A549 (cell line): ENCODE measurements around the gene LMX1B. TPM values are rescaled to one million over a fixed set of nuclear protein-coding genes. Genes with fewer than 3 reads are reported as not detected.
A peak's percentile ranks its signal among the peaks of the same experiment; 100 is the strongest.

Experiments
- ATAC-seq, 2 experiments: fragments of 200-7000 bp in 1 of 2; fragments of >200 bp in 1 of 2; cut with Nextera tagmentation in 1 of 2; cut with Tn5 transposase in 1 of 2; 3 replicates each; pipeline versions ENCODE4 v1.8.0 to v1.9.1; 2018 to 2020; ENCODE audit warnings: mild to moderate bottlenecking in 1 of 2, moderate library complexity in 1 of 2
- CTCF ChIA-PET: fragments of 300-600 bp; sonication (Branson Sonifier 250); formaldehyde crosslinking; extraction: SDS; loops from one replicate; lab custom pipeline; 2021; ENCODE audit warnings: antibody characterized with exemption, inconsistent platforms; lab: Yijun Ruan, JAX
- POLR2A ChIA-PET: fragments of 350-600 bp; formaldehyde crosslinking; extraction: SDS; loops from one replicate; lab custom pipeline; 2021; ENCODE audit warnings: antibody characterized with exemption, inconsistent platforms; lab: Yijun Ruan, JAX
- DNase-seq, 2 experiments: peaks; one replicate each; pipeline versions ENCODE4 v3.0.0 to v3.0.0-alpha.2; 2011 to 2016; ENCODE audit warnings: low read depth in 1 of 2, low spot score in 1 of 2
- FAIRE-seq: peaks from 2 replicates; lab custom pipeline; 2011; peaks lifted over from hg19 to GRCh38; lab: Jason Lieb, UNC
- H3K27ac ChIP-seq, 2 experiments: fragments of >200 bp; sonication (Bioruptor Twin); formaldehyde crosslinking; 3 replicates each; pipeline ENCODE4 v1.5.1; 2016 to 2017
- H3K4me1 ChIP-seq: fragments of >200 bp; sonication (Bioruptor Twin); formaldehyde crosslinking; 3 replicates; pipeline ENCODE4 v1.6.1; 2016
- H3K4me2 ChIP-seq: fragments of >200 bp; sonication (Bioruptor Twin); formaldehyde crosslinking; 3 replicates; pipeline ENCODE4 v1.6.1; 2016
- H3K4me3 ChIP-seq: fragments of >200 bp; sonication (Bioruptor Twin); formaldehyde crosslinking; 3 replicates; pipeline ENCODE4 v1.5.1; 2016
- H3K9me3 ChIP-seq: fragments of >200 bp; sonication (Bioruptor Twin); formaldehyde crosslinking; 3 replicates; pipeline ENCODE4 v1.6.1; 2016
- CHD4 ChIP-seq: fragments of 200-600 bp; sonication (generic); IDR thresholded peaks from 2 replicates; pipeline ENCODE4 v1.6.1; 2016; ENCODE audit warnings: antibody characterized with exemption, mild to moderate bottlenecking, borderline replicate concordance
- EHF ChIP-seq: fragments of 250-450 bp; sonication (Bioruptor Pico); IDR thresholded peaks from 2 replicates; pipeline ENCODE4 v1.5.0; 2020; ENCODE audit warnings: mild to moderate bottlenecking
- EHMT2 ChIP-seq: fragments of 200-600 bp; sonication (generic); IDR thresholded peaks from 2 replicates; pipeline ENCODE4 v1.6.1; 2016; ENCODE audit warnings: antibody characterized with exemption, low read depth, mild to moderate bottlenecking, moderate library complexity
- EP300 ChIP-seq, 2 experiments: fragments of >200 bp; sonication (Bioruptor Twin); formaldehyde crosslinking; IDR thresholded peaks; 2 replicates in 1 of 2; 3 replicates in 1 of 2; pipeline ENCODE4 v1.6.1; 2016 to 2017
- FOSL2 ChIP-seq, 2 experiments: fragments of 450-650 bp in 1 of 2; fragments of >200 bp in 1 of 2; sonication (Bioruptor Twin) in 1 of 2; formaldehyde crosslinking; IDR thresholded peaks; 2 replicates each; pipeline versions ENCODE4 v1.5.0 to v1.6.1; 2016 to 2020; ENCODE audit warnings: mild to moderate bottlenecking in 1 of 2, moderate library complexity in 1 of 2
- HEYL ChIP-seq: fragments of 250-450 bp; sonication (Bioruptor Pico); IDR thresholded peaks from 2 replicates; pipeline ENCODE4 v1.8.0; 2021; ENCODE audit warnings: mild to moderate bottlenecking, moderate library complexity
- HOXA7 ChIP-seq: fragments of 250-450 bp; sonication (Bioruptor Pico); IDR thresholded peaks from 2 replicates; pipeline ENCODE4 v1.5.0; 2020; ENCODE audit warnings: mild to moderate bottlenecking, moderate library complexity
- HOXB13 ChIP-seq: fragments of 250-450 bp; sonication (Bioruptor Pico); IDR thresholded peaks from 2 replicates; pipeline ENCODE4 v1.5.0; 2020; ENCODE audit warnings: low read depth, mild to moderate bottlenecking, moderate library complexity
- KDM5A ChIP-seq: fragments of 200-600 bp; sonication (generic); IDR thresholded peaks from 2 replicates; pipeline ENCODE4 v1.6.1; 2016; ENCODE audit warnings: antibody characterized with exemption, mild to moderate bottlenecking
- MYC ChIP-seq: IDR thresholded peaks from 2 replicates; pipeline ENCODE4 v1.6.1; 2012; ENCODE audit warnings: mild to moderate bottlenecking, inconsistent platforms, low read length, improper control_type of control experiment, borderline replicate concordance
- NFE2L2 ChIP-seq: fragments of 150-350 bp; conservative IDR thresholded peaks from 2 replicates; pipeline ENCODE4 v1.6.1; 2014; ENCODE audit warnings: low read length
- NR3C1 ChIP-seq: fragments of >200 bp; sonication (Bioruptor Twin); formaldehyde crosslinking; IDR thresholded peaks from 3 replicates; pipeline ENCODE4 v1.6.1; 2017
- POLR2AphosphoS2 ChIP-seq: conservative IDR thresholded peaks from 2 replicates; pipeline ENCODE4 v1.6.1; 2012; ENCODE audit warnings: low read length, improper control_type of control experiment, inconsistent platforms
- RCOR1 ChIP-seq: fragments of 150-350 bp; IDR thresholded peaks from 2 replicates; pipeline ENCODE4 v1.6.1; 2014; ENCODE audit warnings: antibody characterized with exemption, low read length, low read depth
- RNF2 ChIP-seq: fragments of 200-600 bp; sonication (generic); IDR thresholded peaks from 2 replicates; pipeline ENCODE4 v1.6.1; 2016; ENCODE audit warnings: low read depth, mild to moderate bottlenecking, antibody characterized with exemption, moderate library complexity, borderline replicate concordance
- SREBF2 ChIP-seq: fragments of 450-650 bp; IDR thresholded peaks from 2 replicates; pipeline ENCODE4 v1.6.1; 2014; ENCODE audit warnings: mild to moderate bottlenecking, moderate library complexity
- TFCP2L1 ChIP-seq: fragments of 250-450 bp; sonication (Bioruptor Pico); IDR thresholded peaks from 2 replicates; pipeline ENCODE4 v1.5.0; 2021; ENCODE audit warnings: mild to moderate bottlenecking
- ZC3H11A ChIP-seq: fragments of 450-650 bp; IDR thresholded peaks from 2 replicates; pipeline ENCODE4 v1.6.1; 2014; ENCODE audit warnings: antibody characterized with exemption, mild to moderate bottlenecking
- WGBS: methylation state at CpG from one replicate; pipeline ENCODE4 v1.1.6; 2017; ENCODE audit errors: missing lambda C conversion rate; 5-methylcytosine and 5-hydroxymethylcytosine counted together
- polyA plus RNA-seq, 4 experiments: library from polyadenylated mRNA; depleted of rRNA in 3 of 4; stranded (reverse); fragments of >200 nt; fragmentation: RNase III in 1 of 4; extraction: RNeasy Plus Mini Kit Qiagen cat#74134 plus additional on column Dnase treatment in 1 of 4; gene quantifications; 2 replicates in 3 of 4; 3 replicates in 1 of 4; pipeline ENCODE4 v1.2.3, GENCODE V29; 2011 to 2017
- TF ChIP-seq, protein P1 (sequence below): IDR thresholded peaks from 2 replicates; pipeline ENCODE4 v1.6.1; 2012
- TF ChIP-seq, protein P2 (sequence below): fragments of 200-600 bp; sonication (generic); IDR thresholded peaks from 2 replicates; pipeline ENCODE4 v1.6.1; 2016; ENCODE audit warnings: antibody characterized with exemption, mild to moderate bottlenecking, moderate library complexity
- TF ChIP-seq, protein P3 (sequence below): fragments of 250-450 bp; sonication (Bioruptor Pico); IDR thresholded peaks from 2 replicates; pipeline ENCODE4 v1.5.0; 2020; ENCODE audit warnings: low read depth, mild to moderate bottlenecking, moderate library complexity
- TF ChIP-seq, protein P4 (sequence below): fragments of 150-350 bp; IDR thresholded peaks from 2 replicates; pipeline ENCODE4 v1.6.1; 2014; ENCODE audit warnings: low read depth, mild to moderate bottlenecking, low read length
- TF ChIP-seq, protein P5 (sequence below): fragments of >200 bp; sonication (Bioruptor Twin); formaldehyde crosslinking; IDR thresholded peaks from 3 replicates; pipeline ENCODE4 v1.6.1; 2016

LMX1B gene
- polyA plus RNA-seq, 2 of the 4 experiments (the other 2 are of a cell fraction) = 0.41 to 0.56 TPM

DNA sequence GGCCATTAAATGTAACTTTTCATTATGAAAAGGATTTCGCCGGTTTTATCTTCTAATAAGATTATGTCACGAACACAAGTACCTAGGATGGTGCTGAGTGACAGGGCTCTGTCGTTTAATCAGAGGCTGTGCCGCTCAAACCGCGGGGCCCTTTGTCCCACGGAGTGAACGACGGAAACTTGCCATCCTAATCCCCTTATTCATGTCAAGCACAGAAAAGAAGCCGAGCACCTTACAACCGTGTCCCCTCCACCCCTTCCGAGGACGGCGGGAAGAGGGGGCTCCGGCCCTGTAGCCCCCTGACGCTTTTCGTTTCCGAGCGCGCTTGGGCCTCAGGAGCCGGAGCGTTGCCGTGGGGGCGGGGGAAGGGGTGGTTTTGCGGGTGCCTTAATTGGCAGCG lies 11.2 kb downstream of the LMX1B start:
- WGBS = 77% methylated on average over 23 of the region's 27 CpGs
- FAIRE-seq = no peak

DNA sequence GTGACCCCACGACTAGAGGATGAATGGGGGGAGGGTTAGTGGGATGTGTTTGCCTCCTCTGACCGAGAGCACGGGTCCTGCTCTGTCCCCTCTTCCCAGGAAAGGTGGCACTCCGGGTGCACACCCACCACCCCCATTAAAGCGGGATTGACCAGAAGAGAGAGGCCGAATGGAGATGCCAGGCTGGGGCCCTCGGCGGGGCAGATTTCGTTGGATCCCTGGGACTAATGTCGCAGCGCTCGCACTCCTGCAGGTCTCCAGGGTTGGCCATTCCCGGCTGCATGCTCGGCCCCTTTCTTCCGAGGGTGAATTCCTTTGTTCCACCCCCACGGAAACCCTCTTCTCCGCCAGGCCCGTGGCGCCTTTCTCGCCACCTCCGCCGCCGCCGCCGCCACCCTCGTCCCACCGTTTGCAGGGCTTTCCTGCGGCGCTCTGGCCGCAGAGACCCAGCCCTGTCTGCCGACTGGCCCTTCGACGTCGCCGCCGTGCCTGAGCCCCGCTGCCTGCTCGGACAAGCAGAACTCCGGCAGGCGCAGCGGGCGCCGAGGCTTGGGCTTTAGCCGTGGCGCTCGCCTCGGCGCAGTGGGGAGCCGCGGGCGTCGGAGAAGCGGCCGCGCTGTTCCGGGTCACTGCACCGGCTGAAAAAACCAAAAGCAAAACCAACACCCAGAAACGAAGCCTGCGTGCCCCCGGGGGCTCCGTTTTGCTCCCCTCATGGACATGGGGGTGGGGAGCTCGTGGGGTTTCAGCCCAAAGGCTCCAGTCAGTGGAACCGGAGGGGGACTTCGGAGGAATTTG lies 11.8 kb downstream of the LMX1B start:
- Histone ChIP-seq H3K4me1 (peaks cover 2% of the 10 kb centered on the region; the same call in 1 of the 3 replicates), H3K9me3 (no peaks in the 10 kb centered on the region), H3K4me3 (peak overlapping the region; percentile 42), H3K4me2 (peak overlapping the region; percentile 78), H3K27ac (peak overlapping the region in 1 of 2 experiments; percentile 47; a peak in 3 of 6 replicates)
- WGBS = 16% methylated on average over 49 of the region's 64 CpGs
- FAIRE-seq (no peak), DNase-seq (no peak), ATAC-seq (peak in 1 of 2 experiments; percentile 58; a peak in 3 of 6 replicates)
- TF ChIP-seq, protein P1, sequence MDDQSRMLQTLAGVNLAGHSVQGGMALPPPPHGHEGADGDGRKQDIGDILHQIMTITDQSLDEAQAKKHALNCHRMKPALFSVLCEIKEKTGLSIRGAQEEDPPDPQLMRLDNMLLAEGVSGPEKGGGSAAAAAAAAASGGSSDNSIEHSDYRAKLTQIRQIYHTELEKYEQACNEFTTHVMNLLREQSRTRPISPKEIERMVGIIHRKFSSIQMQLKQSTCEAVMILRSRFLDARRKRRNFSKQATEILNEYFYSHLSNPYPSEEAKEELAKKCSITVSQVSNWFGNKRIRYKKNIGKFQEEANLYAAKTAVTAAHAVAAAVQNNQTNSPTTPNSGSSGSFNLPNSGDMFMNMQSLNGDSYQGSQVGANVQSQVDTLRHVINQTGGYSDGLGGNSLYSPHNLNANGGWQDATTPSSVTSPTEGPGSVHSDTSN = no peak
- TF ChIP-seq HOXA7 (CRISPR knock-in tag) (no peak), NR3C1 (no peak), EHMT2 (no peak), RNF2 (no peak), MYC (no peak), SREBF2 (no peak), HOXB13 (CRISPR knock-in tag) (no peak), HEYL (CRISPR knock-in tag) (no peak), ZC3H11A (no peak), FOSL2 (IDR thresholded peaks at IDR 0.05) (no peak), FOSL2 (CRISPR knock-in tag; IDR thresholded peaks at IDR 0.05) (no peak), TFCP2L1 (no peak), NFE2L2 (no peak), EHF (no peak), CHD4 (no peak), POLR2AphosphoS2 (no peak), KDM5A (no peak)
- TF ChIP-seq, protein P2, sequence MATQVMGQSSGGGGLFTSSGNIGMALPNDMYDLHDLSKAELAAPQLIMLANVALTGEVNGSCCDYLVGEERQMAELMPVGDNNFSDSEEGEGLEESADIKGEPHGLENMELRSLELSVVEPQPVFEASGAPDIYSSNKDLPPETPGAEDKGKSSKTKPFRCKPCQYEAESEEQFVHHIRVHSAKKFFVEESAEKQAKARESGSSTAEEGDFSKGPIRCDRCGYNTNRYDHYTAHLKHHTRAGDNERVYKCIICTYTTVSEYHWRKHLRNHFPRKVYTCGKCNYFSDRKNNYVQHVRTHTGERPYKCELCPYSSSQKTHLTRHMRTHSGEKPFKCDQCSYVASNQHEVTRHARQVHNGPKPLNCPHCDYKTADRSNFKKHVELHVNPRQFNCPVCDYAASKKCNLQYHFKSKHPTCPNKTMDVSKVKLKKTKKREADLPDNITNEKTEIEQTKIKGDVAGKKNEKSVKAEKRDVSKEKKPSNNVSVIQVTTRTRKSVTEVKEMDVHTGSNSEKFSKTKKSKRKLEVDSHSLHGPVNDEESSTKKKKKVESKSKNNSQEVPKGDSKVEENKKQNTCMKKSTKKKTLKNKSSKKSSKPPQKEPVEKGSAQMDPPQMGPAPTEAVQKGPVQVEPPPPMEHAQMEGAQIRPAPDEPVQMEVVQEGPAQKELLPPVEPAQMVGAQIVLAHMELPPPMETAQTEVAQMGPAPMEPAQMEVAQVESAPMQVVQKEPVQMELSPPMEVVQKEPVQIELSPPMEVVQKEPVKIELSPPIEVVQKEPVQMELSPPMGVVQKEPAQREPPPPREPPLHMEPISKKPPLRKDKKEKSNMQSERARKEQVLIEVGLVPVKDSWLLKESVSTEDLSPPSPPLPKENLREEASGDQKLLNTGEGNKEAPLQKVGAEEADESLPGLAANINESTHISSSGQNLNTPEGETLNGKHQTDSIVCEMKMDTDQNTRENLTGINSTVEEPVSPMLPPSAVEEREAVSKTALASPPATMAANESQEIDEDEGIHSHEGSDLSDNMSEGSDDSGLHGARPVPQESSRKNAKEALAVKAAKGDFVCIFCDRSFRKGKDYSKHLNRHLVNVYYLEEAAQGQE = no peak
- TF ChIP-seq, protein P3, sequence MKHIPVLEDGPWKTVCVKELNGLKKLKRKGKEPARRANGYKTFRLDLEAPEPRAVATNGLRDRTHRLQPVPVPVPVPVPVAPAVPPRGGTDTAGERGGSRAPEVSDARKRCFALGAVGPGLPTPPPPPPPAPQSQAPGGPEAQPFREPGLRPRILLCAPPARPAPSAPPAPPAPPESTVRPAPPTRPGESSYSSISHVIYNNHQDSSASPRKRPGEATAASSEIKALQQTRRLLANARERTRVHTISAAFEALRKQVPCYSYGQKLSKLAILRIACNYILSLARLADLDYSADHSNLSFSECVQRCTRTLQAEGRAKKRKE (CRISPR knock-in tag) = no peak
- CTCF ChIA-PET = no interaction called here
- POLR2A ChIA-PET = no interaction called here

More for the DNA sequence above, 11.2 kb downstream of the LMX1B start:
- no peak for DNase-seq
- ChIA-PET CTCF (interaction anchor here (1.3 kb wide), 1 partner anchor 65 kb away, joined by 4 read pairs; no protein-coding TSS in a partner anchor), POLR2A (no interaction called here)
- no peak overlapping the region for H3K27ac ChIP-seq
- TF ChIP-seq, protein P4, sequence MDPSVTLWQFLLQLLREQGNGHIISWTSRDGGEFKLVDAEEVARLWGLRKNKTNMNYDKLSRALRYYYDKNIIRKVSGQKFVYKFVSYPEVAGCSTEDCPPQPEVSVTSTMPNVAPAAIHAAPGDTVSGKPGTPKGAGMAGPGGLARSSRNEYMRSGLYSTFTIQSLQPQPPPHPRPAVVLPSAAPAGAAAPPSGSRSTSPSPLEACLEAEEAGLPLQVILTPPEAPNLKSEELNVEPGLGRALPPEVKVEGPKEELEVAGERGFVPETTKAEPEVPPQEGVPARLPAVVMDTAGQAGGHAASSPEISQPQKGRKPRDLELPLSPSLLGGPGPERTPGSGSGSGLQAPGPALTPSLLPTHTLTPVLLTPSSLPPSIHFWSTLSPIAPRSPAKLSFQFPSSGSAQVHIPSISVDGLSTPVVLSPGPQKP = no peak
- TF ChIP-seq EP300 (IDR thresholded peaks at IDR 0.05) (no peak), RCOR1 (no peak)
- TF ChIP-seq, protein P1 = no peak
- TF ChIP-seq, protein P5, sequence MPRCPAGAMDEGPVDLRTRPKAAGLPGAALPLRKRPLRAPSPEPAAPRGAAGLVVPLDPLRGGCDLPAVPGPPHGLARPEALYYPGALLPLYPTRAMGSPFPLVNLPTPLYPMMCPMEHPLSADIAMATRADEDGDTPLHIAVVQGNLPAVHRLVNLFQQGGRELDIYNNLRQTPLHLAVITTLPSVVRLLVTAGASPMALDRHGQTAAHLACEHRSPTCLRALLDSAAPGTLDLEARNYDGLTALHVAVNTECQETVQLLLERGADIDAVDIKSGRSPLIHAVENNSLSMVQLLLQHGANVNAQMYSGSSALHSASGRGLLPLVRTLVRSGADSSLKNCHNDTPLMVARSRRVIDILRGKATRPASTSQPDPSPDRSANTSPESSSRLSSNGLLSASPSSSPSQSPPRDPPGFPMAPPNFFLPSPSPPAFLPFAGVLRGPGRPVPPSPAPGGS = no peak
- no peaks in the 10 kb centered on the region for H3K9me3 ChIP-seq
- no peak for ATAC-seq
- H3K4me1 ChIP-seq = peaks cover 2% of the 10 kb centered on the region; the same call in 1 of the 3 replicates
- peak overlapping the region; percentile 78; the same call in 2 of the 3 replicates for H3K4me2 ChIP-seq
- no peak overlapping the region; the same call in 2 of the 3 replicates for H3K4me3 ChIP-seq
